Retinal pigment epithelial cell (primary cell): ENCODE data around the gene TEX11.
"Not testable (repeated sequence)": the region's sequence is repeated elsewhere in the genome, so short reads cannot be mapped to it uniquely, and the experiment has no call there.

ENCODE experiments used
- DNase-seq: peaks from one replicate; pipeline ENCODE4 v3.0.0-alpha.2; 2010; ENCODE audit warnings: low read depth
- H3K4me3 ChIP-seq: 2 replicates; pipeline ENCODE4 v1.5.1; 2011; ENCODE audit warnings: mild to moderate bottlenecking, low read length, control low read depth, moderate library complexity
- TF ChIP-seq, protein P1 (sequence below): conservative IDR thresholded peaks from 2 replicates; pipeline ENCODE4 v1.5.1; 2011; ENCODE audit warnings: low read depth, low read length, control low read depth, inconsistent platforms

The TEX11 gene

GRCh38 chrX:70754169-70754848, 154.2 kb downstream of the TEX11 start:
- TF ChIP-seq, protein P1, sequence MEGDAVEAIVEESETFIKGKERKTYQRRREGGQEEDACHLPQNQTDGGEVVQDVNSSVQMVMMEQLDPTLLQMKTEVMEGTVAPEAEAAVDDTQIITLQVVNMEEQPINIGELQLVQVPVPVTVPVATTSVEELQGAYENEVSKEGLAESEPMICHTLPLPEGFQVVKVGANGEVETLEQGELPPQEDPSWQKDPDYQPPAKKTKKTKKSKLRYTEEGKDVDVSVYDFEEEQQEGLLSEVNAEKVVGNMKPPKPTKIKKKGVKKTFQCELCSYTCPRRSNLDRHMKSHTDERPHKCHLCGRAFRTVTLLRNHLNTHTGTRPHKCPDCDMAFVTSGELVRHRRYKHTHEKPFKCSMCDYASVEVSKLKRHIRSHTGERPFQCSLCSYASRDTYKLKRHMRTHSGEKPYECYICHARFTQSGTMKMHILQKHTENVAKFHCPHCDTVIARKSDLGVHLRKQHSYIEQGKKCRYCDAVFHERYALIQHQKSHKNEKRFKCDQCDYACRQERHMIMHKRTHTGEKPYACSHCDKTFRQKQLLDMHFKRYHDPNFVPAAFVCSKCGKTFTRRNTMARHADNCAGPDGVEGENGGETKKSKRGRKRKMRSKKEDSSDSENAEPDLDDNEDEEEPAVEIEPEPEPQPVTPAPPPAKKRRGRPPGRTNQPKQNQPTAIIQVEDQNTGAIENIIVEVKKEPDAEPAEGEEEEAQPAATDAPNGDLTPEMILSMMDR: no peak
- H3K4me3 ChIP-seq: no peak overlapping the region
- no peak for DNase-seq

DNA sequence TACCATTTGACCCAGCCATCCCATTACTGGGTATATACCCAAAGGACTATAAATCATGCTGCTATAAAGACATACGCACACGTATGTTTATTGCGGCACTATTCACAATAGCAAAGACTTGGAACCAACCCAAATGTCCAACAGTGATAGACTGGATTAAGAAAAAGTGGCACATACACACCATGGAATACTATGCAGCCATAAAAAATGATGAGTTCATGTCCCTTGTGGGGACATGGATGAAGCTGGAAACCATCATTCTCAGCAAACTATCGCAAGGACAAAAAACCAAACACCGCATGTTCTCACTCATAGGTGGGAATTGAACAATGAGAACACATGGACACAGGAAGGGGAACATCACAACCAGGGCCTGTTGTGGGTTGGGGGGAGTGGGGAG, 174.7 kb downstream of the TEX11 start:
- not testable (repeated sequence) for DNase-seq, H3K4me3 ChIP-seq

GRCh38 chrX:70727961-70728360, 180.6 kb downstream of the TEX11 start:
- H3K4me3 ChIP-seq, DNase-seq: not testable (repeated sequence)

DNA sequence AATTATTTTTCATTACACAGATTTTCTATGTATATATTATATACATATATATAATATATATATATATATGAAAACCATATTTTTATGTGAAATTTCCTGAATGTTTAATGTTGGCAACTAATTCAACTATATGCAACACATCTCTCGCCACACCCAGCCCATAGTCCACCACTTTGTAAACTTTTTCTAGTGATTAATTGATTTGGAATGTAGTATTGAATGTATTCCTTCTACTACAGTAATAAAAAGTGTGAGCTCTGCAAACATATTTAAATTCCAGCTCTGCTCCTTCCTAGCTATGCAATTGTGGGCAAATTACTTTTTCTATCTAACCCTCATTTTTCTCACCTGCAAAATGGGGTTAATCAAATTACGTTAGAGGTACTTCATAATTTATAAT, 187.8 kb downstream of the TEX11 start:
- TF ChIP-seq, protein P1: no peak
- DNase-seq: no peak

DNA sequence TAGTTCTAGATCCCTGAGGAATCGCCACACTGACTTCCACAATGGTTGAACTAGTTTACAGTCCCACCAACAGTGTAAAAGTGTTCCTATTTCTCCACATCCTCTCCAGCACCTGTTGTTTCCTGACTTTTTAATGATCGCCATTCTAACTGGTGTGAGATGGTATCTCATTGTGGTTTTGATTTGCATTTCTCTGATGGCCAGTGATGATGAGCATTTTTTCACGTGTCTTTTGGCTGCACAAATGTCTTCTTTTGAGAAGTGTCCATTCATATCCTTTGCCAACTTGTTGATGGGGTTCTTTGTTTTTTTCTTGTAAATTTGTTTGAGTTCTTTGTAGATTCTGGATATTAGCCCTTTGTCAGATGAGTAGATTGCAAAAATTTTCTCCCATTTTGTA, 197.2 kb downstream of the TEX11 start:
- DNase-seq, H3K4me3 ChIP-seq: not testable (repeated sequence)

More for the DNA sequence above, 187.8 kb downstream of the TEX11 start:
- H3K4me3 ChIP-seq: no peak overlapping the region

- no peak overlapping the region for H3K4me3 ChIP-seq
- TF ChIP-seq, protein P1: no peak
Observed at GRCh38 chrX:70694339-70695122, 214.0 kb downstream of the TEX11 start.

DNA sequence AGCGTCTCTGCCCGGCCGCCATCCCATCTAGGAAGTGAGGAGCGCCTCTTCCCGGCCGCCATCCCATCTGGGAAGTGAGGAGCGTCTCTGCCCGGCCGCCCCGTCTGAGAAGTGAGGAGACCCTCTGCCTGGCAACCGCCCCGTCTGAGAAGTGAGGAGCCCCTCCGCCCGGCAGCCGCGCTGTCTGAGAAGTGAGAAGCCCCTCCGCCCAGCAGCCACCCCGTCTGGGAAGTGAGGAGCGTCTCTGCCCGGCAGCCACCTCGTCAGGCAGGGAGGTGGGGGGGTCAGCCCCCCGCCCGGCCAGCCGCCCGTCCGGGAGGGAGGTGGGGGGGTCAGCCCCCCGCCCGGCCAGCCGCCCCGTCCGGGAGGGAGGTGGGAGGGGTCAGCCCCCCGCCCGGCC, 229.1 kb downstream of the TEX11 start:
- DNase-seq, H3K4me3 ChIP-seq: not testable (repeated sequence)

More at GRCh38 chrX:70694339-70695122, 214.0 kb downstream of the TEX11 start:
- no peak for DNase-seq

DNA sequence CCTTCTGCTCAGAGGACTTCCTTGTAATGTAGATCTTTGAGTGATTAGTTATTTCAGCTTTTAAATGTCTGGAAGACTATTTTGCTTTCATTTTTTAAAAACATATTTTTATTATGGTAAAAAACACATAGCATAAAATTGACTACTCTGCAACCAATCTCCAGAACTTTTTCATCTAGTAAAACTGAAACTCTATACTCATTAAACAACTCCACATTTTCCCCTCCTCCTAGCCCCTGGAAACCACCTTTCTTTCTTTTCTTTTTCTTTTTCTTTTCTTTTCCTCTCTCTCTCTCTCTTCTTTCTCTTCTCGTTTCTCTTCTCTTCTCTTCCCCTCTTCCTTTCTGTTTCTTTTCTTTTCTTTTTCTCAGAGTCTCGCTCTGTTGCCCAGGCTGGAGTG, 233.2 kb downstream of the TEX11 start:
- no peak overlapping the region for H3K4me3 ChIP-seq
- no peak for DNase-seq
- TF ChIP-seq, protein P1: no peak

- no peak for DNase-seq
- TF ChIP-seq, protein P1: no peak
- H3K4me3 ChIP-seq: no peak overlapping the region
Observed at GRCh38 chrX:70672326-70672725, 236.2 kb downstream of the TEX11 start.
